Sigmoid colon (tissue), 4 donors: ENCODE results near the gene NTF3.

Experiments used
- EP300 ChIP-seq, 4 donors: sonication (generic); formaldehyde crosslinking; IDR thresholded peaks; one replicate each; pipeline ENCODE4 v1.6.1; 2017; ENCODE audit warnings: antibody characterized with exemption in 4 of 4
- TF ChIP-seq, protein P1 (sequence below), 4 experiments: fragments of 450-650 bp in 3 of 4; fragments of 200-600 bp in 1 of 4; IDR thresholded peaks; one replicate each; pipeline ENCODE4 v1.5.1; 2016 to 2019; ENCODE audit warnings: antibody characterized with exemption in 4 of 4, mild to moderate bottlenecking in 3 of 4, moderate library complexity in 2 of 4

DNA sequence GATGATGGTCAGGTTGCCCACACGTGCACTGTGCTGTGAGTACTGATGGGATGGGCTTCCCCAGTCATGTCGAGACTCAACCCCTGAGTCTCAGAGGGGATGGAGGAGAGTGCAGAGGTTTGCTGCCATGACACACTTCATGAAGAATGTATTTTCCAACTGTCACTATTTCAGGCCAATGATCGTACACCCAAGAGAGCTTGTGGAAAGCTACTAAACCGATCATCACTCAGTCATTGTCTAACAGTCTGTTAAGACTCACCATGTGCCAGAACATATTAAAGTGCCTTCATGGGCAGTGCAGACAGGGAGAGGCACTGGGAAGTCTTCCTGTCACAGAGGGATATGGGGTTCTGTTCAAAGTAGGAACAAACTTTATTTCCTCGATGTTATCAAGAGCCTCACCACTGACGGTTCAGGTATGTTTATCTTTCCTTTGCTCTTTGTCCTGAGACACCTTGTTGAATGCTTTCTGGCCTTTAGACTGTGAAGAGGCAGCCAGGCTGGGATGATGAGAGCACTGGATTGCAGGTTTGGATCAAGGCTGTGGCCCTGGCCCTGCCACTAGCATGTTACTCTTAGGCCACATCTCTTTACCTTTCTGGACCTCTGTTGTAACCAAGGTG lies 41.6 kb upstream of the NTF3 start:
- TF ChIP-seq, protein P1, sequence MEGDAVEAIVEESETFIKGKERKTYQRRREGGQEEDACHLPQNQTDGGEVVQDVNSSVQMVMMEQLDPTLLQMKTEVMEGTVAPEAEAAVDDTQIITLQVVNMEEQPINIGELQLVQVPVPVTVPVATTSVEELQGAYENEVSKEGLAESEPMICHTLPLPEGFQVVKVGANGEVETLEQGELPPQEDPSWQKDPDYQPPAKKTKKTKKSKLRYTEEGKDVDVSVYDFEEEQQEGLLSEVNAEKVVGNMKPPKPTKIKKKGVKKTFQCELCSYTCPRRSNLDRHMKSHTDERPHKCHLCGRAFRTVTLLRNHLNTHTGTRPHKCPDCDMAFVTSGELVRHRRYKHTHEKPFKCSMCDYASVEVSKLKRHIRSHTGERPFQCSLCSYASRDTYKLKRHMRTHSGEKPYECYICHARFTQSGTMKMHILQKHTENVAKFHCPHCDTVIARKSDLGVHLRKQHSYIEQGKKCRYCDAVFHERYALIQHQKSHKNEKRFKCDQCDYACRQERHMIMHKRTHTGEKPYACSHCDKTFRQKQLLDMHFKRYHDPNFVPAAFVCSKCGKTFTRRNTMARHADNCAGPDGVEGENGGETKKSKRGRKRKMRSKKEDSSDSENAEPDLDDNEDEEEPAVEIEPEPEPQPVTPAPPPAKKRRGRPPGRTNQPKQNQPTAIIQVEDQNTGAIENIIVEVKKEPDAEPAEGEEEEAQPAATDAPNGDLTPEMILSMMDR (IDR thresholded peaks at IDR 0.05), result no peak
- no peak for TF ChIP-seq EP300 (IDR thresholded peaks at IDR 0.05)
